T1000 (cell line): ENCODE measurements around the gene LMTK3.
"Not testable (repeated sequence)": the region's sequence is repeated elsewhere in the genome, so short reads cannot be mapped to it uniquely, and the experiment has no call there.

Source experiments
- DNase-seq: peaks from one replicate; lab custom pipeline; 2025; ENCODE audit warnings: mixed read lengths; lab: John Stamatoyannopoulos, UW

Gene LMTK3

GRCh38 chr19:48538057-48538456, 26.4 kb upstream of the LMTK3 start:
- not testable (repeated sequence) for DNase-seq

GRCh38 chr19:48537541-48537940, 25.9 kb upstream of the LMTK3 start:
- DNase-seq = no peak

GRCh38 chr19:48533770-48534169, 22.1 kb upstream of the LMTK3 start:
- DNase-seq = no peak

GRCh38 chr19:48530770-48531169, 19.1 kb upstream of the LMTK3 start:
- DNase-seq = no peak

GRCh38 chr19:48530066-48530720, 18.6 kb upstream of the LMTK3 start:
- no peak for DNase-seq

GRCh38 chr19:48529156-48529555, 17.5 kb upstream of the LMTK3 start:
- DNase-seq = no peak

- no peak for DNase-seq
Observed at GRCh38 chr19:48524732-48525131, 13.1 kb upstream of the LMTK3 start.

- DNase-seq = no peak
Observed at GRCh38 chr19:48524221-48524620, 12.6 kb upstream of the LMTK3 start.

- no peak for DNase-seq
Observed at GRCh38 chr19:48520134-48520533, 8.5 kb upstream of the LMTK3 start.

- DNase-seq = not testable (repeated sequence)
Observed at GRCh38 chr19:48519426-48519825, 7.8 kb upstream of the LMTK3 start.

GRCh38 chr19:48518207-48518606, 6.6 kb upstream of the LMTK3 start:
- DNase-seq = no peak

- no peak for DNase-seq
Observed at GRCh38 chr19:48516536-48516935, 4.9 kb upstream of the LMTK3 start.

- no peak for DNase-seq
Observed at GRCh38 chr19:48514123-48514458, 2.5 kb upstream of the LMTK3 start.

GRCh38 chr19:48513289-48514122, 1.9 kb upstream of the LMTK3 start:
- DNase-seq = no peak

- DNase-seq = no peak
Observed at GRCh38 chr19:48512504-48513288, 1.1 kb upstream of the LMTK3 start.

GRCh38 chr19:48511321-48511731, 309 bp downstream of the LMTK3 start:
- DNase-seq = no peak

- DNase-seq = no peak
Observed at GRCh38 chr19:48510421-48511268, 990 bp downstream of the LMTK3 start.

- DNase-seq = no peak
Observed at GRCh38 chr19:48509467-48510194, 2.0 kb downstream of the LMTK3 start.

- DNase-seq = no peak
Observed at GRCh38 chr19:48508729-48509411, 2.8 kb downstream of the LMTK3 start.

GRCh38 chr19:48507911-48508439, 3.7 kb downstream of the LMTK3 start:
- no peak for DNase-seq
